Measurements from ENCODE around the gene SS18L1. TPM values are rescaled to one million over a fixed set of nuclear protein-coding genes. Genes with fewer than 3 reads are reported as not detected.

The SS18L1 gene
- total RNA-seq, 1 experiment from 2014 or later: 28.1 TPM

- peaks cover 0 to 8% of the 10 kb centered on the region in 2 experiments; a peak in 1 of 4 replicates for H3K4me1 ChIP-seq (ENCODE audit: control insufficient read depth in 1 of 2, insufficient read depth in 2 of 2, low read length in 2 of 2)
- ChIA-PET CTCF (no interaction called here), POLR2A (no interaction called here), RAD21 (ENCODE audit: low non-redundant PET in 1 of 2, low total read pairs in 2 of 2, uncharacterized antibody in 2 of 2, unreplicated experiment in 2 of 2) (no interaction called here)
- H3K4me2 ChIP-seq (ENCODE audit: low read length): no peak overlapping the region
- H3K9me2 ChIP-seq (ENCODE audit: insufficient read depth): no peaks in the 10 kb centered on the region
- BruUV-seq (replicated peaks): no TSS peak
- ATAC-seq (no peak; the same call in none of the 2 replicates), DNase-seq (ENCODE audit: low read depth, low spot score) (no peak)
- no peaks in the 10 kb centered on the region for H3K79me2 ChIP-seq (ENCODE audit: insufficient read depth, low read length)
- no peaks in the 10 kb centered on the region for H3K9me3 ChIP-seq (ENCODE audit: control insufficient read depth in 1 of 2, insufficient read depth in 1 of 2, low read depth in 1 of 2, low read length in 2 of 2)
- no peak overlapping the region for H3K9ac ChIP-seq (ENCODE audit: low read length)
- intact Hi-C loops (cut with micrococcal nuclease): no loop called here
- H3K36me3 ChIP-seq (ENCODE audit: control insufficient read depth in 1 of 2, insufficient read depth in 2 of 2, low read length in 2 of 2): no peaks in the 10 kb centered on the region
- no peak overlapping the region for H3K4me3 ChIP-seq (replicated peaks in 1 of 2; ENCODE audit: low read depth in 1 of 2, low read length in 2 of 2)
- TF ChIP-seq CEBPB (IDR thresholded peaks at IDR 0.05; ENCODE audit: low read depth): no peak
- TF ChIP-seq ZNF274 (IDR thresholded peaks at IDR 0.05; ENCODE audit: low read depth, low read length): no peak
- no peak for TF ChIP-seq ZBTB33 (IDR thresholded peaks at IDR 0.05; ENCODE audit: extremely low read depth, insufficient replicate concordance, low read length)
- no peak overlapping the region for H2AFZ ChIP-seq (ENCODE audit: low read depth, low read length, poor library complexity, severe bottlenecking)
- H3K27ac ChIP-seq (ENCODE audit: low read depth, low read length): no peak overlapping the region
- H3K27me3 ChIP-seq (ENCODE audit: insufficient read depth, low read length): peaks cover 16% of the 10 kb centered on the region; the same call in 1 of the 2 replicates
- no peaks in the 10 kb centered on the region for H4K20me1 ChIP-seq (ENCODE audit: insufficient read depth)
Measured at GRCh38 chr20:62227591-62227976, 84.0 kb downstream of the SS18L1 start.

GRCh38 chr20:62227977-62228958 lies 84.7 kb downstream of the SS18L1 start:
- peak overlapping the region; percentile 23; the same call in 1 of the 2 replicates for H3K4me2 ChIP-seq (ENCODE audit: low read length)

More at GRCh38 chr20:62227977-62228958, 84.7 kb downstream of the SS18L1 start:
- ChIA-PET CTCF (no interaction called here), POLR2A (no interaction called here), RAD21 (ENCODE audit: low non-redundant PET in 1 of 2, low total read pairs in 2 of 2, uncharacterized antibody in 2 of 2, unreplicated experiment in 2 of 2) (no interaction called here)
- Histone ChIP-seq H3K4me1 (ENCODE audit: control insufficient read depth in 1 of 2, insufficient read depth in 2 of 2, low read length in 2 of 2) (peaks cover 0 to 10% of the 10 kb centered on the region in 2 experiments; a peak in 2 of 4 replicates), H2AFZ (ENCODE audit: low read depth, low read length, poor library complexity, severe bottlenecking) (no peak overlapping the region), H3K4me3 (replicated peaks in 1 of 2; ENCODE audit: low read depth in 1 of 2, low read length in 2 of 2) (no peak overlapping the region), H3K79me2 (ENCODE audit: insufficient read depth, low read length) (no peaks in the 10 kb centered on the region), H4K20me1 (ENCODE audit: insufficient read depth) (no peaks in the 10 kb centered on the region), H3K27me3 (ENCODE audit: insufficient read depth, low read length) (peaks cover 16% of the 10 kb centered on the region; the same call in 1 of the 2 replicates), H3K27ac (ENCODE audit: low read depth, low read length) (no peak overlapping the region), H3K36me3 (ENCODE audit: control insufficient read depth in 1 of 2, insufficient read depth in 2 of 2, low read length in 2 of 2) (no peaks in the 10 kb centered on the region), H3K9me2 (ENCODE audit: insufficient read depth) (no peaks in the 10 kb centered on the region), H3K9ac (ENCODE audit: low read length) (no peak overlapping the region), H3K9me3 (ENCODE audit: control insufficient read depth in 1 of 2, insufficient read depth in 1 of 2, low read depth in 1 of 2, low read length in 2 of 2) (no peaks in the 10 kb centered on the region)
- no peak for TF ChIP-seq REST (IDR thresholded peaks at IDR 0.05; ENCODE audit: low read depth)
- TF ChIP-seq YY1 (IDR thresholded peaks at IDR 0.05; ENCODE audit: extremely low read depth, insufficient replicate concordance, low read depth, low read length): no peak
- TF ChIP-seq FOSL1 (IDR thresholded peaks at IDR 0.05; ENCODE audit: low read depth): no peak
- TF ChIP-seq EGR1 (IDR thresholded peaks at IDR 0.05; ENCODE audit: low read depth): no peak
- TF ChIP-seq ZBTB33 (IDR thresholded peaks at IDR 0.05; ENCODE audit: extremely low read depth, insufficient replicate concordance, low read length): no peak
- no peak for TF ChIP-seq CBX3 (IDR thresholded peaks at IDR 0.05; ENCODE audit: low read depth)
- intact Hi-C loops (cut with micrococcal nuclease): no loop called here
- DNase-seq (ENCODE audit: low read depth, low spot score) (no peak), ATAC-seq (peak; percentile 90)
- no TSS peak for BruUV-seq (replicated peaks)

Measured in HCT116 (cell line).